Measurements from ENCODE around the gene HAAO. TPM values are rescaled to one million over a fixed set of nuclear protein-coding genes. Genes with fewer than 3 reads are reported as not detected.

HAAO gene
- total and polyA plus RNA-seq, 2 of the 8 experiments (the other 6 are each of a cell fraction or from before 2014, with no cell fraction given), result 2.5 to 7.0 TPM

DNA sequence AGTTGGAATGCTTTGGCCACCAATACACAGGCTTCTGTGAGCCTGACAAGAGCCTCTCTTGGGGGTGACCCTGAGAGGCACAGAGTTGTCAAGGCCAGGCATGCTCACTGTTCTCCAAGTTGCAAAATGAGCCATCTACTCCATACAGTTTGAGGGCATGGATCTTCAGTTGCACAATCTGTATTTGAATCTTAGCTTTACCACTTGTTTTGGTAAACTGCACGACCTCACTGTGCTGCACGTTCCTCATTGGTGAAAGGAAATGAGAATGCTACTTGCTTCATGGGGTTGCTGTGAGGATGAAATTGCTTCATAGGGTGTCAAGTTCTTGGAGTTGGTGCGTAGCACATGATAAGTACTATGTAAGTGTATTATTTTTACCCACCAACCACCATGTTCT lies 12.0 kb upstream of the HAAO start:
- H3K27me3 ChIP-seq (replicated peaks in 1 of 4; ENCODE audit: control insufficient read depth in 3 of 4, extremely low read depth in 1 of 4, insufficient read depth in 3 of 4, low read length in 3 of 4), result no peaks in the 10 kb centered on the region
- no peak overlapping the region for H3K9ac ChIP-seq (replicated peaks in 1 of 4; ENCODE audit: extremely low read depth in 1 of 4, low read depth in 3 of 4, low read length in 3 of 4)
- no peak overlapping the region for H4K5ac ChIP-seq (ENCODE audit: insufficient read length, low read depth, low read length)
- H3K9me3 ChIP-seq (ENCODE audit: insufficient read depth in 2 of 2, low read depth in 1 of 2, low read length in 1 of 2), result no peaks in the 10 kb centered on the region
- no peak for DNase-seq (ENCODE audit: low read depth in 1 of 2, low spot score in 2 of 2)
- H3K4me1 ChIP-seq (replicated peaks in 1 of 4; ENCODE audit: control insufficient read depth in 3 of 4, insufficient read depth in 4 of 4, low read length in 3 of 4), result peaks cover 0 to 3% (median 0%) of the 10 kb centered on the region in 4 experiments; a peak in 2 of 7 replicates
- H3K4ac ChIP-seq (replicated peaks; ENCODE audit: insufficient read length, low read depth, low read length), result no peak overlapping the region
- H3K4me3 ChIP-seq (ENCODE audit: extremely low read depth in 1 of 4, insufficient read depth in 2 of 4, low read depth in 3 of 4, low read length in 4 of 4), result no peak overlapping the region
- ChIA-PET POLR2A (ENCODE audit: partially characterized antibody) (no interaction called here), CTCF (ENCODE audit: partially characterized antibody) (interaction anchor here (1.2 to 1.4 kb wide), 2 partner anchors 10 to 18 kb away, joined by 3 to 4 read pairs; no protein-coding TSS in a partner anchor)
- H3K56ac ChIP-seq (replicated peaks; ENCODE audit: insufficient read length, low read depth, low read length), result no peak overlapping the region
- H3K23me2 ChIP-seq (ENCODE audit: low read depth, low read length), result no peaks in the 10 kb centered on the region
- no peaks in the 10 kb centered on the region for H3K79me1 ChIP-seq (ENCODE audit: low read depth, low read length)
- H2AFZ ChIP-seq (ENCODE audit: low read length), result no peak overlapping the region
- H4K8ac ChIP-seq (ENCODE audit: extremely low read depth, insufficient read depth, low read length), result no peak overlapping the region
- no peak for FAIRE-seq
- no peak overlapping the region for H2BK12ac ChIP-seq (ENCODE audit: low read depth, low read length)
- no peak overlapping the region for H3K23ac ChIP-seq (ENCODE audit: insufficient read length)
- H4K91ac ChIP-seq (replicated peaks; ENCODE audit: insufficient read length, low read length), result no peak overlapping the region
- no peak overlapping the region for H3K14ac ChIP-seq (ENCODE audit: insufficient read length)
- no peaks in the 10 kb centered on the region for H3K79me2 ChIP-seq (ENCODE audit: control insufficient read depth in 1 of 2, insufficient read depth in 2 of 2, low read length in 2 of 2)
- no peak overlapping the region for H3K4me2 ChIP-seq (ENCODE audit: insufficient read depth in 1 of 2, low read depth in 2 of 2, low read length in 2 of 2)
- no peak overlapping the region for H3K18ac ChIP-seq (ENCODE audit: extremely low read depth, low read length)
- no peaks in the 10 kb centered on the region for H4K20me1 ChIP-seq (replicated peaks in 1 of 2; ENCODE audit: control insufficient read depth in 1 of 2, insufficient read depth in 2 of 2, low read length in 2 of 2)
- H2BK5ac ChIP-seq (ENCODE audit: low read depth, low read length), result no peak overlapping the region
- H3K36me3 ChIP-seq (ENCODE audit: control insufficient read depth in 2 of 4, insufficient read depth in 4 of 4, low read length in 3 of 4), result no peaks in the 10 kb centered on the region
- no peak overlapping the region for H2BK20ac ChIP-seq (ENCODE audit: low read length)
- H2BK120ac ChIP-seq (replicated peaks; ENCODE audit: low read depth, low read length), result no peak overlapping the region
- H3K27ac ChIP-seq (ENCODE audit: low read depth, low read length), result no peak overlapping the region
- H2BK15ac ChIP-seq (ENCODE audit: low read length), result no peak overlapping the region
- H2AK5ac ChIP-seq (ENCODE audit: low read depth, low read length), result no peak overlapping the region
- WGBS, 2 experiments (ENCODE audit: extremely low coverage in 1 of 2, insufficient coverage in 1 of 2, insufficient read length in 1 of 2, insufficient replicate concordance in 2 of 2, low coverage in 1 of 2, low lambda C conversion rate in 2 of 2, missing lambda C conversion rate in 1 of 2), result 89% methylated on average over 3 of the region's 3 CpGs; no CpG with 5 or more reads in 1 of the 2 experiments
- TF ChIP-seq GABPA (IDR thresholded peaks at IDR 0.05; ENCODE audit: borderline replicate concordance, insufficient read depth, low read length) (no peak), CREB1 (IDR thresholded peaks at IDR 0.05) (no peak), KDM5A (IDR thresholded peaks at IDR 0.05; ENCODE audit: low read length) (no peak), JUND (IDR thresholded peaks at IDR 0.05; ENCODE audit: low read length) (no peak), TAF1 (IDR thresholded peaks at IDR 0.05; ENCODE audit: low read depth, low read length) (no peak), RBBP5 (IDR thresholded peaks at IDR 0.05; ENCODE audit: borderline replicate concordance, low read depth, low read length) (no peak), TEAD4 (IDR thresholded peaks at IDR 0.05; ENCODE audit: low read depth, low read length) (no peak), HDAC2 (IDR thresholded peaks at IDR 0.05; ENCODE audit: borderline replicate concordance in 1 of 2, low read depth in 2 of 2, low read length in 2 of 2) (no peak), CBX8 (IDR thresholded peaks at IDR 0.05; ENCODE audit: borderline replicate concordance, low read depth, low read length) (no peak), HDAC6 (IDR thresholded peaks at IDR 0.05; ENCODE audit: low read depth, low read length) (no peak), BRCA1 (IDR thresholded peaks at IDR 0.05; ENCODE audit: low read depth, low read length) (no peak)
- TF ChIP-seq, protein P1, sequence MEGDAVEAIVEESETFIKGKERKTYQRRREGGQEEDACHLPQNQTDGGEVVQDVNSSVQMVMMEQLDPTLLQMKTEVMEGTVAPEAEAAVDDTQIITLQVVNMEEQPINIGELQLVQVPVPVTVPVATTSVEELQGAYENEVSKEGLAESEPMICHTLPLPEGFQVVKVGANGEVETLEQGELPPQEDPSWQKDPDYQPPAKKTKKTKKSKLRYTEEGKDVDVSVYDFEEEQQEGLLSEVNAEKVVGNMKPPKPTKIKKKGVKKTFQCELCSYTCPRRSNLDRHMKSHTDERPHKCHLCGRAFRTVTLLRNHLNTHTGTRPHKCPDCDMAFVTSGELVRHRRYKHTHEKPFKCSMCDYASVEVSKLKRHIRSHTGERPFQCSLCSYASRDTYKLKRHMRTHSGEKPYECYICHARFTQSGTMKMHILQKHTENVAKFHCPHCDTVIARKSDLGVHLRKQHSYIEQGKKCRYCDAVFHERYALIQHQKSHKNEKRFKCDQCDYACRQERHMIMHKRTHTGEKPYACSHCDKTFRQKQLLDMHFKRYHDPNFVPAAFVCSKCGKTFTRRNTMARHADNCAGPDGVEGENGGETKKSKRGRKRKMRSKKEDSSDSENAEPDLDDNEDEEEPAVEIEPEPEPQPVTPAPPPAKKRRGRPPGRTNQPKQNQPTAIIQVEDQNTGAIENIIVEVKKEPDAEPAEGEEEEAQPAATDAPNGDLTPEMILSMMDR (IDR thresholded peaks at IDR 0.05; ENCODE audit: control extremely low read depth in 1 of 3, insufficient read depth in 1 of 3, low read depth in 1 of 3, low read length in 3 of 3), result no peak

Data from H1 (cell line).